B cell (primary cell): ENCODE measurements around the gene LIN54. TPM values are rescaled to one million over a fixed set of nuclear protein-coding genes. Genes with fewer than 3 reads are reported as not detected.

Experiments used
- ATAC-seq: fragments of 200-7000 bp; cut with Tn5 transposase; one replicate; pipeline ENCODE4 v1.10.0; 2021; ENCODE audit warnings: low read depth, mild to moderate bottlenecking, moderate number of reproducible peaks, moderate library complexity
- CTCF ChIA-PET: fragments of 350-600 bp; sonication (Branson Sonifier 250); formaldehyde crosslinking; loops from one replicate; lab custom pipeline; 2021; ENCODE audit warnings: antibody characterized with exemption, inconsistent platforms; lab: Charles Lee
- POLR2A ChIA-PET: fragments of 350-600 bp; sonication (Branson Sonifier 250); formaldehyde crosslinking; loops from one replicate; lab custom pipeline; 2021; ENCODE audit warnings: antibody characterized with exemption; lab: Charles Lee
- DNase-seq: peaks from one replicate; pipeline ENCODE4 v3.0.0; 2013
- H2AFZ ChIP-seq: 2 replicates; pipeline ENCODE4 v1.6.1; 2012; ENCODE audit warnings: mild to moderate bottlenecking, low read depth, low read length; ENCODE audit not compliant: insufficient read depth, poor library complexity, severe bottlenecking
- H3K27ac ChIP-seq, 2 donors: 1 replicate in 1 of 2; 2 replicates in 1 of 2; pipeline ENCODE4 v1.5.1; 2012 to 2013; ENCODE audit warnings: low read length in 2 of 2, mild to moderate bottlenecking in 2 of 2, moderate library complexity in 1 of 2
- H3K27me3 ChIP-seq, 4 experiments: fragments of 200-600 bp in 1 of 4; sonication (generic) in 1 of 4; replicated peaks in 1 of 4; 1 replicate in 2 of 4; 2 replicates in 2 of 4; pipeline versions ENCODE4 v1.6.1 to v1.7.0; 2013 to 2016; ENCODE audit warnings: low read length in 3 of 4, mild to moderate bottlenecking in 2 of 4, mixed read lengths in 1 of 4, moderate library complexity in 1 of 4; ENCODE audit not compliant: insufficient read depth in 4 of 4, control insufficient read depth in 3 of 4; ENCODE audit errors: control extremely low read depth in 1 of 4
- H3K36me3 ChIP-seq, 2 experiments: replicated peaks in 1 of 2; 1 replicate in 1 of 2; 2 replicates in 1 of 2; pipeline versions ENCODE4 v1.6.1 to v1.7.1; 2013; ENCODE audit warnings: low read length in 1 of 2; ENCODE audit not compliant: insufficient read depth in 2 of 2, control insufficient read depth in 1 of 2; ENCODE audit errors: control extremely low read depth in 1 of 2, extremely low read depth in 1 of 2
- H3K4me1 ChIP-seq, 2 donors: fragments of 200-600 bp in 1 of 2; sonication (generic) in 1 of 2; 1 replicate in 1 of 2; 2 replicates in 1 of 2; pipeline versions ENCODE4 v1.5.1 to v1.6.1; 2013 to 2017; ENCODE audit warnings: low read length in 2 of 2; ENCODE audit not compliant: control insufficient read depth in 2 of 2, insufficient read depth in 2 of 2
- H3K4me2 ChIP-seq: replicated peaks from 2 replicates; pipeline ENCODE3; 2012; ENCODE audit warnings: mild to moderate bottlenecking, low read depth, low read length; ENCODE audit not compliant: poor library complexity, severe bottlenecking
- H3K4me3 ChIP-seq, 5 experiments: fragments of 200-600 bp in 1 of 5; sonication (generic) in 1 of 5; 1 replicate in 3 of 5; 2 replicates in 2 of 5; pipeline versions ENCODE4 v1.5.1 to v1.7.0; 2011 to 2016; ENCODE audit warnings: low read length in 4 of 5, mild to moderate bottlenecking in 4 of 5, low read depth in 2 of 5, control low read depth in 1 of 5, moderate library complexity in 1 of 5; ENCODE audit not compliant: insufficient read depth in 1 of 5; ENCODE audit errors: control extremely low read depth in 1 of 5, extremely low read depth in 1 of 5
- H3K79me2 ChIP-seq: fragments of 200-600 bp; sonication (generic); one replicate; pipeline ENCODE4 v1.6.0; 2016; ENCODE audit warnings: low read length; ENCODE audit not compliant: control insufficient read depth, insufficient read depth
- H3K9ac ChIP-seq: fragments of 200-600 bp; sonication (generic); 2 replicates; pipeline ENCODE4 v1.6.1; 2017; ENCODE audit warnings: mild to moderate bottlenecking, low read length, moderate library complexity
- H3K9me3 ChIP-seq, 3 donors: one replicate each; pipeline versions ENCODE4 v1.6.1 to v1.7.1; 2013; ENCODE audit warnings: low read length in 2 of 3; ENCODE audit not compliant: control insufficient read depth in 2 of 3, insufficient read depth in 1 of 3; ENCODE audit errors: control extremely low read depth in 1 of 3
- H4K20me1 ChIP-seq: 2 replicates; pipeline ENCODE4 v1.6.0; 2012; ENCODE audit warnings: mild to moderate bottlenecking, low read length; ENCODE audit not compliant: insufficient read depth, control insufficient read depth, poor library complexity, severe bottlenecking
- H3K27ac Mint-ChIP-seq: one replicate; pipeline ENCODE4 v1.8.0; 2021; ENCODE audit warnings: mixed read lengths
- H3K27me3 Mint-ChIP-seq: one replicate; pipeline ENCODE4 v1.8.0; 2021; ENCODE audit warnings: mixed read lengths
- H3K4me1 Mint-ChIP-seq: one replicate; pipeline ENCODE4 v1.8.0; 2021; ENCODE audit warnings: mixed read lengths
- H3K4me3 Mint-ChIP-seq: one replicate; pipeline ENCODE4 v1.8.0; 2021; ENCODE audit warnings: mixed read lengths
- H3K9me3 Mint-ChIP-seq: one replicate; pipeline ENCODE4 v1.8.0; 2022; ENCODE audit warnings: mixed read lengths; ENCODE audit not compliant: insufficient read depth
- EZH2 ChIP-seq: IDR thresholded peaks from 2 replicates; pipeline ENCODE4 v1.6.1; 2012; ENCODE audit warnings: borderline replicate concordance, low read depth, mild to moderate bottlenecking, moderate library complexity, low read length; ENCODE audit not compliant: insufficient read depth, poor library complexity, severe bottlenecking
- WGBS: methylation state at CpG from one replicate; pipeline ENCODE4 v1.1.5; 2013; ENCODE audit warnings: missing lambda C conversion rate; ENCODE audit not compliant: insufficient coverage; 5-methylcytosine and 5-hydroxymethylcytosine counted together
- intact Hi-C: fragments of 100-400 bp; cut with micrococcal nuclease; formaldehyde crosslinking; loops from one replicate; pipeline ENCODE4 v1.10.0; 2022
- polyA plus RNA-seq: library from polyadenylated mRNA; depleted of rRNA; stranded (reverse); fragments of >200 nt; gene quantifications from 2 replicates; pipeline ENCODE4 v1.2.3, GENCODE V29; 2012
- total RNA-seq, 2 donors: library from RNA; stranded (reverse); fragments of 120-200 nt in 1 of 2; gene quantifications; 1 replicate in 1 of 2; 2 replicates in 1 of 2; pipeline versions ENCODE4 v1.2.3 to v1.2.4, GENCODE V29; 2013 to 2022
- TF ChIP-seq, protein P1 (sequence below): fragments of 200-600 bp; IDR thresholded peaks from one replicate; pipeline ENCODE4 v1.8.0; 2022; ENCODE audit warnings: antibody characterized with exemption, mild to moderate bottlenecking

LIN54 gene
- total and polyA plus RNA-seq, 2 donors (not counting 1 experiment from before 2014, with no cell fraction given) = 3.8 to 19.2 TPM

- H3K9me3 ChIP-seq = no peaks in the 10 kb centered on the region
- WGBS = under 1% methylated on average over 43 of the region's 43 CpGs
- peak overlapping the region; percentile 98 for H3K4me2 ChIP-seq
- no peaks in the 10 kb centered on the region for H4K20me1 ChIP-seq
- H3K27ac ChIP-seq = peak overlapping the region; percentile 5 to 72
- H3K27me3 ChIP-seq = no peaks in the 10 kb centered on the region
- no peak for ATAC-seq
- H3K4me1 ChIP-seq = peaks cover 24 to 33% of the 10 kb centered on the region in 2 donors
- Mint-ChIP-seq H3K4me1 (peaks cover 46% of the 10 kb centered on the region), H3K9me3 (no peaks in the 10 kb centered on the region), H3K27me3 (no peaks in the 10 kb centered on the region), H3K4me3 (peak overlapping the region; percentile 92), H3K27ac (peak overlapping the region; percentile 88)
- peaks cover 23% of the 10 kb centered on the region for H3K79me2 ChIP-seq
- DNase-seq = no peak
- intact Hi-C loops = loop anchor here (2.0 to 10.0 kb wide), 3 partner anchors 99 to 727 kb away; no protein-coding TSS in a partner anchor
- H2AFZ ChIP-seq = peak overlapping the region; percentile 82
- POLR2A ChIA-PET = interaction anchor here (0.9 to 1.1 kb wide), 3 partner anchors 18 to 24 kb away, joined by 3 to 5 read pairs (median 5); no protein-coding TSS in a partner anchor
- peak overlapping the region; percentile 53 to 87 (median 75) for H3K4me3 ChIP-seq
- CTCF ChIA-PET = interaction anchor here (0.7 to 2.3 kb wide), 7 partner anchors 10 to 570 kb away, joined by 3 to 10 read pairs (median 4); partner anchors contain the start of genes COPS4 and THAP9
- no peaks in the 10 kb centered on the region for H3K36me3 ChIP-seq
- peak overlapping the region; percentile 79 for H3K9ac ChIP-seq
- no peak for TF ChIP-seq EZH2
- TF ChIP-seq, protein P1, sequence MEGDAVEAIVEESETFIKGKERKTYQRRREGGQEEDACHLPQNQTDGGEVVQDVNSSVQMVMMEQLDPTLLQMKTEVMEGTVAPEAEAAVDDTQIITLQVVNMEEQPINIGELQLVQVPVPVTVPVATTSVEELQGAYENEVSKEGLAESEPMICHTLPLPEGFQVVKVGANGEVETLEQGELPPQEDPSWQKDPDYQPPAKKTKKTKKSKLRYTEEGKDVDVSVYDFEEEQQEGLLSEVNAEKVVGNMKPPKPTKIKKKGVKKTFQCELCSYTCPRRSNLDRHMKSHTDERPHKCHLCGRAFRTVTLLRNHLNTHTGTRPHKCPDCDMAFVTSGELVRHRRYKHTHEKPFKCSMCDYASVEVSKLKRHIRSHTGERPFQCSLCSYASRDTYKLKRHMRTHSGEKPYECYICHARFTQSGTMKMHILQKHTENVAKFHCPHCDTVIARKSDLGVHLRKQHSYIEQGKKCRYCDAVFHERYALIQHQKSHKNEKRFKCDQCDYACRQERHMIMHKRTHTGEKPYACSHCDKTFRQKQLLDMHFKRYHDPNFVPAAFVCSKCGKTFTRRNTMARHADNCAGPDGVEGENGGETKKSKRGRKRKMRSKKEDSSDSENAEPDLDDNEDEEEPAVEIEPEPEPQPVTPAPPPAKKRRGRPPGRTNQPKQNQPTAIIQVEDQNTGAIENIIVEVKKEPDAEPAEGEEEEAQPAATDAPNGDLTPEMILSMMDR = no peak
Observed at GRCh38 chr4:83012200-83012686, 1.6 kb upstream of the LIN54 start.

DNA sequence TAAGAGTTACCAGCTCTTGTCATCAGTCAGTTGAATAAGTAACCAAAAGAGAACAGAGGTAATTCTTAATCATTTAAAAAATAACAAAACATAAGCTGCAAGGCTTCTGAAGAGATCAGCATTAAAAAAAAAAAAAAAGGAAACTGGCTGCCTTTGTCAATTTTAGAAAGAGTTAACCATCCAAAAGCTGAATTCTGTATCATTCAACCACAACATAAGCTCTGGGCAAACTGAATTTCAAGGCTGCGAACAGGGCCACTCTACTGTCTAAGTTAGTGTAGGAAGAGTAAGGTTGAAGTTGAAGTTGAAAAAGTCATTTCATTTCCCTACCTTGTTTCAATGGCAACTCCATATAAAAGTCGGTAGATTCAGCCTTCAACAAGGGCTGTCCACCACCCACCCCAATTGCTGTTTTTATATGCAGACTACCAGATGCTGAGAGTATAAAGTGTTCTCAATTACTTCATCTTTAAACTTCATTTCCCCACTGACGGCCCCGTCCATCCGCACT lies 1.1 kb upstream of the LIN54 start:
- H3K27me3 ChIP-seq = no peaks in the 10 kb centered on the region
- H3K79me2 ChIP-seq = peaks cover 28% of the 10 kb centered on the region
- CTCF ChIA-PET = interaction anchor here (0.6 to 2.3 kb wide), 8 partner anchors 10 to 570 kb away, joined by 3 to 11 read pairs (median 6); partner anchors contain the start of genes COPS4 and THAP9
- H3K4me1 ChIP-seq = peaks cover 24 to 33% of the 10 kb centered on the region in 2 donors
- POLR2A ChIA-PET = interaction anchor here (0.6 to 2.0 kb wide), 3 partner anchors 23 to 103 kb away, joined by 3 to 13 read pairs (median 3); partner anchors contain the start of gene COPS4
- ATAC-seq = no peak
- Mint-ChIP-seq H3K4me1 (peaks cover 46% of the 10 kb centered on the region), H3K27me3 (no peaks in the 10 kb centered on the region), H3K9me3 (no peaks in the 10 kb centered on the region), H3K4me3 (peak overlapping the region; percentile 92), H3K27ac (peak overlapping the region; percentile 88)
- DNase-seq = no peak
- H2AFZ ChIP-seq = peak overlapping the region; percentile 82
- intact Hi-C loops = loop anchor here (2.0 to 10.0 kb wide), 3 partner anchors 99 to 727 kb away; no protein-coding TSS in a partner anchor
- H3K9ac ChIP-seq = peak overlapping the region; percentile 79
- no peak for TF ChIP-seq EZH2
- TF ChIP-seq, protein P1 = no peak
- no peaks in the 10 kb centered on the region for H3K9me3 ChIP-seq
- H3K4me2 ChIP-seq = peak overlapping the region; percentile 98
- peak overlapping the region in 1 of 2 donors; percentile 72 for H3K27ac ChIP-seq
- H3K36me3 ChIP-seq = no peaks in the 10 kb centered on the region
- H3K4me3 ChIP-seq = peak overlapping the region; percentile 53 to 87 (median 75)
- no peaks in the 10 kb centered on the region for H4K20me1 ChIP-seq
- no CpG with 5 or more reads among the region's 5 CpGs for WGBS
